HEK293T (cell line): ENCODE measurements around the gene LGR6.
A peak's percentile ranks its signal among the peaks of the same experiment; 100 is the strongest.

ENCODE experiments used
- CTCF ChIA-PET: fragments of 350-600 bp; formaldehyde crosslinking; extraction: SDS; loops from one replicate; lab custom pipeline; 2021; ENCODE audit warnings: antibody characterized with exemption, inconsistent platforms; lab: Yijun Ruan, JAX
- POLR2A ChIA-PET: fragments of 350-600 bp; formaldehyde crosslinking; extraction: SDS; loops from one replicate; lab custom pipeline; 2020; ENCODE audit warnings: antibody characterized with exemption, inconsistent platforms; lab: Yijun Ruan, JAX
- DNase-seq: peaks from one replicate; pipeline ENCODE4 v3.0.0; 2012; ENCODE audit warnings: mixed read lengths; ENCODE audit errors: extremely low spot score
- ARNT ChIP-seq: fragments of 450-650 bp; IDR thresholded peaks from 2 replicates; pipeline ENCODE4 v1.6.1; 2017; ENCODE audit warnings: mild to moderate bottlenecking
- BHLHE40 ChIP-seq: fragments of 450-650 bp; IDR thresholded peaks from 2 replicates; pipeline ENCODE4 v1.6.1; 2016; ENCODE audit warnings: mild to moderate bottlenecking, moderate library complexity, borderline replicate concordance
- CTBP1 ChIP-seq: fragments of 450-650 bp; IDR thresholded peaks from 2 replicates; pipeline ENCODE4 v1.6.1; 2016; ENCODE audit warnings: borderline replicate concordance
- ELF4 ChIP-seq: fragments of 450-650 bp; IDR thresholded peaks from 2 replicates; pipeline ENCODE4 v1.6.1; 2017; ENCODE audit warnings: antibody characterized with exemption
- FOXA1 ChIP-seq: fragments of 450-650 bp; IDR thresholded peaks from 2 replicates; pipeline ENCODE4 v1.6.1; 2016; ENCODE audit warnings: mild to moderate bottlenecking
- FOXK2 ChIP-seq: fragments of 450-650 bp; IDR thresholded peaks from 2 replicates; pipeline ENCODE4 v1.6.1; 2016; ENCODE audit warnings: mild to moderate bottlenecking
- FOXM1 ChIP-seq: fragments of 450-650 bp; IDR thresholded peaks from 2 replicates; pipeline ENCODE4 v1.6.1; 2017; ENCODE audit warnings: mild to moderate bottlenecking, borderline replicate concordance
- HDGF ChIP-seq: fragments of 450-650 bp; IDR thresholded peaks from 2 replicates; pipeline ENCODE4 v1.6.1; 2017; ENCODE audit warnings: antibody characterized with exemption, borderline replicate concordance
- L3MBTL2 ChIP-seq: fragments of 450-650 bp; conservative IDR thresholded peaks from 2 replicates; pipeline ENCODE4 v1.6.1; 2016; ENCODE audit warnings: mild to moderate bottlenecking
- LEF1 ChIP-seq: fragments of 450-650 bp; IDR thresholded peaks from 2 replicates; pipeline ENCODE4 v1.6.1; 2017; ENCODE audit warnings: mild to moderate bottlenecking, borderline replicate concordance
- NFRKB ChIP-seq: fragments of 450-650 bp; IDR thresholded peaks from 2 replicates; pipeline ENCODE4 v1.6.1; 2016; ENCODE audit warnings: mild to moderate bottlenecking, moderate library complexity
- PKNOX1 ChIP-seq: fragments of 450-650 bp; IDR thresholded peaks from 2 replicates; pipeline ENCODE4 v1.6.1; 2016
- SP1 ChIP-seq: fragments of 450-650 bp; IDR thresholded peaks from 2 replicates; pipeline ENCODE4 v1.6.1; 2017
- SUZ12 ChIP-seq: fragments of 450-650 bp; IDR thresholded peaks from 2 replicates; pipeline ENCODE4 v1.6.1; 2016; ENCODE audit warnings: mild to moderate bottlenecking
- TARDBP ChIP-seq: fragments of 450-650 bp; IDR thresholded peaks from 2 replicates; pipeline ENCODE4 v1.6.1; 2016
- ZNF384 ChIP-seq: fragments of 450-650 bp; IDR thresholded peaks from 2 replicates; pipeline ENCODE4 v1.6.1; 2016

Gene LGR6

GRCh38 chr1:202315576-202316168, 122.1 kb downstream of the LGR6 start:
- DNase-seq = peak; percentile 88
- ChIA-PET CTCF (interaction anchor here (1.0 to 3.0 kb wide), 5 partner anchors 8 to 126 kb away, joined by 3 to 15 read pairs (median 12); partner anchors contain the start of gene LGR6), POLR2A (no interaction called here)
- TF ChIP-seq SP1 (no peak), TARDBP (no peak), CTBP1 (no peak), HDGF (no peak), ELF4 (no peak), NFRKB (no peak), LEF1 (no peak), FOXK2 (no peak), FOXM1 (no peak), L3MBTL2 (no peak), BHLHE40 (no peak), ZNF384 (no peak), FOXA1 (no peak)

GRCh38 chr1:202316186-202316585, 122.6 kb downstream of the LGR6 start:
- CTCF ChIA-PET = interaction anchor here (0.8 to 3.0 kb wide), 6 partner anchors 11 to 127 kb away, joined by 3 to 15 read pairs (median 10); partner anchors contain the start of gene LGR6
- TF ChIP-seq ARNT (no peak), SP1 (no peak), ZNF384 (no peak), TARDBP (no peak), SUZ12 (no peak), FOXM1 (no peak), CTBP1 (no peak), FOXK2 (no peak), FOXA1 (no peak), BHLHE40 (no peak), LEF1 (no peak), NFRKB (no peak), PKNOX1 (no peak), ELF4 (no peak), L3MBTL2 (no peak), HDGF (no peak)
- POLR2A ChIA-PET = no interaction called here
- DNase-seq = no peak

- DNase-seq = no peak
- ChIA-PET CTCF (interaction anchor here (1.5 to 3.0 kb wide), 2 partner anchors 125 to 129 kb away, joined by 9 to 15 read pairs; partner anchors contain the start of gene LGR6), POLR2A (no interaction called here)
- TF ChIP-seq PKNOX1 = no peak
- TF ChIP-seq SP1 = no peak
- TF ChIP-seq FOXM1 = no peak
- TF ChIP-seq TARDBP = no peak
- TF ChIP-seq L3MBTL2 = no peak
- no peak for TF ChIP-seq LEF1
- no peak for TF ChIP-seq ARNT
- TF ChIP-seq FOXK2 = no peak
- TF ChIP-seq FOXA1 = no peak
- TF ChIP-seq BHLHE40 = no peak
- TF ChIP-seq ELF4 = no peak
- no peak for TF ChIP-seq HDGF
- no peak for TF ChIP-seq NFRKB
- TF ChIP-seq SUZ12 = no peak
- no peak for TF ChIP-seq CTBP1
- no peak for TF ChIP-seq ZNF384
Measured at GRCh38 chr1:202317941-202318925, 124.6 kb downstream of the LGR6 start.

GRCh38 chr1:202319381-202320080, 125.9 kb downstream of the LGR6 start:
- DNase-seq = no peak
- TF ChIP-seq FOXK2 (no peak), SP1 (no peak), PKNOX1 (peak; percentile 74)
- ChIA-PET POLR2A (no interaction called here), CTCF (interaction anchor here (0.7 kb wide), 1 partner anchor 127 kb away, joined by 3 read pairs; no protein-coding TSS in a partner anchor)

GRCh38 chr1:202320081-202320405, 126.4 kb downstream of the LGR6 start:
- ChIA-PET POLR2A (interaction anchor here (0.7 to 1.2 kb wide), 2 partner anchors 11 to 22 kb away, joined by 3 to 4 read pairs; partner anchors contain the start of gene UBE2T), CTCF (interaction anchor here (0.7 kb wide), 1 partner anchor 127 kb away, joined by 3 read pairs; no protein-coding TSS in a partner anchor)
- TF ChIP-seq SP1 (no peak), LEF1 (no peak), HDGF (no peak)
- no peak for DNase-seq
